Frontal cortex (tissue), 4 donors: ENCODE results near the gene ZNF548. TPM values are rescaled to one million over a fixed set of nuclear protein-coding genes. Genes with fewer than 3 reads are reported as not detected.
"Not testable (repeated sequence)": the region's sequence is repeated elsewhere in the genome, so short reads cannot be mapped to it uniquely, and the experiment has no call there.

Source experiments
- DNase-seq, 2 donors: peaks; one replicate each; pipeline ENCODE4 v3.0.0; 2012; ENCODE audit warnings: low spot score in 2 of 2
- FAIRE-seq: peaks from 2 replicates; lab custom pipeline; 2012; peaks lifted over from hg19 to GRCh38; lab: Jason Lieb, UNC
- total RNA-seq: library from RNA; depleted of rRNA; stranded (reverse); fragments of >200 nt; gene quantifications from one replicate; pipeline ENCODE4 v1.2.3, GENCODE V29; 2014
- donor health status: control.
- donor health status: control.
- donor health status: control.

ZNF548 gene
- 45.7 TPM for total RNA-seq

DNA sequence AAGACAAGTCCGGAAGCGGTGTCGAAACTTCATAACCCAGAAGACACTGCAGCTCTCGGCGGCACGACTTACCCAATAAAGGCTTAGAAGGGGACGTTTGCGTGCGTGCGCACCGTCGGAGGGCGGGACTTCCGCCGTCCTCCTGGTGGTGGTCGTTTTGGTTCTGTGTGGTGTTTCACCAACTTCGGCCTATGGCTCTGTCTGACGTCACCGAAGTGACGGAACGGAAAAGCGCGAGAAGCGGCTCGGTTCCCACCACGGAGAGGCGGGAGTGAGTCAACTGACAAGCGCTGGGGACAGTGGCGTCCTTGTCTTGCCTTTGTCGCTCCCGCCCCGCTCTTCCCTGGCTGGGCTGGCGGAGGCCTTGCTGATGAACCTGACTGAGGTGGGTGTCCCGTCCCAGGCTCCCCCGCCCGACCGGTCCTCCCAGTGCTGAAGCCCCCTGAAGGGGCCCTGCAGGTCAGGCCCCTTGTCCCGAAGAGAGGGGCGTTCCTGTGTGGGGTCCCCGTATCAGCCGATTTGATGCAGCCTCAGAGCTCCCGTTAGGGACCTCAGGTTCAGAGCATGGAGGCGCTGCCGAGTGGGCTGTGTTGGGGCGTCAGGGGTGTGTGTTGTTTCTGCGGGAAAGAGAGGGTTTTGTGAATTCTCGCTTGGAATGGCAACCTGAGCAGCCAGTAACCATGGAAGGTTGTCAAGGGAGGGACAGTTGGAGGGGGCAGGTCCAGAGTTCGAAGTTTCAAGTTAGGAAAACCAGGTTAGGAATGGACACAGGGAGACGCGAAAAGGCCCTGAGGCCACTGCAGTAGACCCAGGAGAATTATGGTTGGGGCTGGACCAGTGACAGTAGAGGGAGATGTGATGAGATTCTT, at the start of gene ZNF548:
Gene ZNF548 (plus strand): TSS at position 125 of the 869 bp plus-strand sequence. CDS start 246 bp downstream, at position 371.
- FAIRE-seq (peak; percentile 56), DNase-seq (peak; percentile 76 to 90)

- DNase-seq (no peak), FAIRE-seq (no peak)
Measured at GRCh38 chr19:57342582-57342981, 47.1 kb upstream of the ZNF548 start.

- FAIRE-seq, result no peak
Measured at GRCh38 chr19:57348136-57348535, 41.5 kb upstream of the ZNF548 start.

GRCh38 chr19:57350877-57351805, 38.5 kb upstream of the ZNF548 start, which contains the start of gene ZNF304:
TSS of gene ZNF304 (plus strand) at chr19:57351271. CDS start at chr19:57351665, 394 bp downstream.
- peak; percentile 13 for FAIRE-seq
- peak; percentile 76 to 92 for DNase-seq

More at GRCh38 chr19:57348136-57348535, 41.5 kb upstream of the ZNF548 start:
- DNase-seq, result no peak

DNA sequence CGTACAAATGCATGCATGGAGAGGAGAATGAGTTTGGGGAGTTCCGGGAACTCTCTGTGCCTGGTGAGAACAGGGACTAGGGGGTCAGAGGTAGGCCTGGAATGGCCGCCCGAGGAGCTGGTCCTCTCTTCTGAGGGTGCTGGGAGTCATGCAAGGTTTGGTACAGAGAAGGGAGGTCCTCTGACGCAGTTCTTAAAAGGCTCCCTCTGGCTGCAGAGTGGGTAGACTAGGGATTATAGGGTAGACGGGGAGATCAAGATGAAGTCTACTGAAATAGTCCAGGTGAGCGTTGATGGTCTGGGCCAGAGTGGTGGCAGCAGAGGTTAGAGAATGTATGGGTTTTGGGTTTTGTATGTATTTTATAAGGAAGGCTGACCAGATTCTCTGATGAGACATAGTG, 37.8 kb upstream of the ZNF548 start:
- FAIRE-seq (no peak), DNase-seq (no peak)

- DNase-seq, result no peak
- no peak for FAIRE-seq
Measured at GRCh38 chr19:57355916-57356315, 33.7 kb upstream of the ZNF548 start.

- no peak for FAIRE-seq
- no peak for DNase-seq
Measured at GRCh38 chr19:57357406-57357805, 32.2 kb upstream of the ZNF548 start.

DNA sequence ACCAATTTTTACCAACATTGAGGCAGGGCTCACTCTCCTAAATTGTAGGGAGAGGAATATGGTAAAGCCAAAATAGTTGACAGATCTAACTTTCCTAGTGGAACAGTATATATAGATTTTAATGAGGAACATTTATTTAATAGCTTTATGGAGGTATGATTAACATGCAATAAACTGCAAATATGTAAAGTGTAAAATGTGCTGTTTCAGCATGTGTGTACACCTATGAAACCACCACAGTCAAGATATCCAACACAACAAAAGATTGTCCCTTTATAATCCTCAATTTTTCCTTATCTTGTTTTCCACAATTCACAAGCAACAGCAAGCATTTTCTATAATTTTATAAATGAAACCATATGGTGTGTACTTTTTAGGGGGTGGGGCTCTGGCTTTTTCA, 30.4 kb upstream of the ZNF548 start:
- no peak for FAIRE-seq
- no peak for DNase-seq

GRCh38 chr19:57362419-57362818, 27.2 kb upstream of the ZNF548 start:
- DNase-seq (no peak), FAIRE-seq (no peak)

DNA sequence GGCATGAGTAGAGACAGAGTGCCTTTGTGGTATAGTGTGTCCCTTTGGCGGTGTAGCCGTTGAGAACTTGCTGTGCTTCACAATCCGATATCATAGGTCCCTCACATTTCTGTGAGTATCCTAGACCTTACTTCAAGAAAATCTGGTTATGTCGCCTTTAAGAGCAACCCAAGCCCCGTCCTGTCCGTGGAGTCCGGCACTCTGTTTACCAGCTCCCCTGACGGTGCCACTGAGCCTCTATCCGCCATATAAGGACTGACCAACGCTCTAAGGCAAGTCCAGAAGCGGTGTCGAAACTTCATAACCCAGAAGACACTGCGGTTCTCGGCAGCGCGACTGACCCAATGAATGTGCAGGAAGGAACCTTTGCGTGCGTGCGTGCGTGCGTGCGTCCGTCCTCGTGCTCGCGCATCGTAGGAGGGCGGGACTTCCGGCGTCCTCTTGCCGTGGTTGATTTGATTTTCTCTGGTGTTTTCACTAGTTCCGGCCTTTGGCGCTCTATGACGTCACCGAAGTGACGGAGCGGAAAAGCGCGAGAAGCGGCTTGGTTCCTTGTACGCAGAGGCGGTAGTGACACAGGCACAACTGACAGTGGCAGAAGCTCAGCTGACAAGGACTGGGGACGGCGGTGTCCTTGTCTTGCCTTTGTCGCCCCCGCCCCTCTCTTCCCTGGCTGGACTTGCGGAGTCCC, 26.5 kb upstream of the ZNF548 start, which contains the start of the genes TRAPPC2B and ZNF547:
Gene TRAPPC2B (plus strand): TSS at position 555 of the 691 bp plus-strand sequence. CDS start 1,283 bp downstream, outside the sequence.
Gene ZNF547 (plus strand): TSS at position 555 of the 691 bp plus-strand sequence. CDS start 5,005 bp downstream, outside the sequence.
- DNase-seq (peak; percentile 74 to 96), FAIRE-seq (peak; percentile 95)

DNA sequence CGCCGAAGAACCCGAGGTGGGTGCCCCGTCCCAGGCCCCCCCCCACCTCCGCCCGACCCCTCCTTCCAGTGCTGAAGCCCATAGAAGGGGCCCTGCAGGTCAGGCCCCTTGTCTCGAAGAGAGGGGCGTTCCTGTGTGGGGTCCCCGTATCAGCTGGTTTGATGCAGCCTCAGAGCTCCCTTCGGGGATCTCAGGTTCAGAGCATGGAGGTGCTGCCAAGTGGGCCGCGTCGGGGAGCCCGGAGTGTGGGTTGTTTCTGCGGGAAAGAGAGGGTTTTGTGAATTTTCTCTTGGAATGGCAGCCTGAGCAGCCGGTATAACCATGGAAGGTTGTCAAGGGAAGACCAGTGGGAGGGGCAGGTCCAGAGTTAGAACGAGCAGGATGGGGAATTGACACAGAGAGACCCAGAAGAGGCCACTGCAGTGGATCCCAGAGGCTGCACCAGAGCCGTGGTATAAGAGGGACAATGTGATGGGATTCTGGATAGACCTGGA, 25.9 kb upstream of the ZNF548 start:
- DNase-seq (peak in 1 of 2 donors; percentile 36), FAIRE-seq (no peak)

DNA sequence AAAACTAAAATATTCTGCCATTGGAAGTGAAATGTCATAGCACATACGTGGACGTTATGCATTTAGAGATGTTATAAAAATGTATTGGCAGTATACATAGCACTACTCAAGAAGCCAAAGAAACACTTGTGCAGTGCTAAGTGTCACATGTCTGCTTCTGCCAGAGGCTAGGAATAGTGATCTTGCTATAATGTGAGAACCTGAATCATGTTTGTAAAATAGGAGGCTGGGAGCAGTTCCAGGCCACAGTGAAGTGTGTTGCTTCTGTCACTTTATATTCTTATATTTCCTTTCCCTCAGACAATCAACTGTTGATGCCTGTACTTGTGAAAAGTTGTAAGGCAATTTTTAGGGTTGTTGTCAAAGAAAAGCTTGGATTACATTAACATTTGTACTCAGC, 22.9 kb upstream of the ZNF548 start:
- no peak for DNase-seq
- FAIRE-seq, result no peak

GRCh38 chr19:57374179-57374578, 15.5 kb upstream of the ZNF548 start:
- no peak for FAIRE-seq
- DNase-seq, result no peak

GRCh38 chr19:57374647-57375046, 15.0 kb upstream of the ZNF548 start:
- not testable (repeated sequence) for DNase-seq, FAIRE-seq

GRCh38 chr19:57376151-57376550, 13.5 kb upstream of the ZNF548 start:
- FAIRE-seq (no peak), DNase-seq (no peak)

DNA sequence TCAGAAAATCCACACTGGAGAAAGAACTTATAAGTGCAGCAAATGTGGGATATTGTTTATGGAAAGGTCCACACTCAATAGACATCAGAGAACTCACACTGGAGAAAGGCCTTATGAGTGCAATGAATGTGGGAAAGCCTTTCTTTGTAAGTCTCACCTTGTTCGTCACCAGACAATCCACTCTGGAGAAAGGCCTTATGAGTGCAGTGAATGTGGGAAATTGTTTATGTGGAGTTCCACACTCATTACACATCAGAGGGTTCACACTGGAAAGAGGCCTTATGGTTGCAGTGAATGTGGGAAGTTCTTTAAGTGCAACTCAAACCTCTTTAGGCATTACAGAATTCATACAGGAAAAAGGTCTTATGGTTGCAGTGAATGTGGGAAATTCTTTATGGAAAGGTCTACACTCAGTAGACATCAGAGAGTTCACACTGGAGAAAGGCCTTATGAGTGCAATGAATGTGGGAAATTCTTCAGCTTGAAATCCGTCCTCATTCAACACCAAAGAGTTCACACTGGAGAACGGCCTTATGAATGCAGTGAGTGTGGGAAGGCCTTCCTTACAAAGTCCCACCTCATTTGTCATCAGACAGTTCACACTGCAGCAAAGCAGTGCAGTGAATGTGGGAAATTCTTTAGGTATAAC, 12.0 kb upstream of the ZNF548 start:
- FAIRE-seq, result no peak
- no peak for DNase-seq

- FAIRE-seq, result no peak
Measured at GRCh38 chr19:57380923-57381322, 8.7 kb upstream of the ZNF548 start.

DNA sequence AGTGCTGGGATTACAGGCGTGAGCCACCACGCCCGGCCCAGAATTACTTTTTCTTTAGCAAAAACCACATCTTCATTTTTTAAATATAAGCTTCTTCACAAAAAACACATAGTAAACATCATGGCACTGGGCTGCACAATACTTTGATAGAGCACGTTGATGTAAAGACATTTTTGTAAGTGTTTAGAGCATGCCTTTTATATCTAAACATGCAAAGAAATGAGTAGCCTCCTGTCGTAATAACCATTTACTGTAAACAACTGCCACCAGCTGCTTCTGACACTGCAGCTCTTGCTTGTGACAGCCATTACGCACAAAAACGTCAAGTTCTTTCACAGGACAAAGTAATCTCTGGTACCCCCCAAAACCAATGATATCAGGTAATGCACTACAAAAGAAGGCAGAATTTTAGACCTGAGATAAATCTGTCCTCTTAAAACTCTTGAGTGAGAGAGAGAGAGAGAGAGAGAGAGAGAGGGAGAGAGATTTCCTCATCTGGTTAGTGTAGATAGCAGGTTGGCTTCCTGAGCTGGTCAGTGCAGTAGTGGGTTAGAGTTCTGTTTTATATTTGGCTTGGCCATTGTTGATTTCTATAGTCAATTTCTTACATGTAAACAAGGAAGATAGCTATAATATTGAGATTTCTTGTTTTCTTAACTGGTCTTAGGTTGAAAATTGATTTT, 6.7 kb upstream of the ZNF548 start:
- FAIRE-seq, result no peak
- no peak for DNase-seq

More at GRCh38 chr19:57380923-57381322, 8.7 kb upstream of the ZNF548 start:
- DNase-seq, result no peak
